ENCODE results near the gene HIGD2A. TPM values are rescaled to one million over a fixed set of nuclear protein-coding genes. Genes with fewer than 3 reads are reported as not detected.
A peak's percentile ranks its signal among the peaks of the same experiment; 100 is the strongest.

HIGD2A gene
- total RNA-seq, 3 donors from 2014 or later, result 186 to 257 (median 198) TPM

DNA sequence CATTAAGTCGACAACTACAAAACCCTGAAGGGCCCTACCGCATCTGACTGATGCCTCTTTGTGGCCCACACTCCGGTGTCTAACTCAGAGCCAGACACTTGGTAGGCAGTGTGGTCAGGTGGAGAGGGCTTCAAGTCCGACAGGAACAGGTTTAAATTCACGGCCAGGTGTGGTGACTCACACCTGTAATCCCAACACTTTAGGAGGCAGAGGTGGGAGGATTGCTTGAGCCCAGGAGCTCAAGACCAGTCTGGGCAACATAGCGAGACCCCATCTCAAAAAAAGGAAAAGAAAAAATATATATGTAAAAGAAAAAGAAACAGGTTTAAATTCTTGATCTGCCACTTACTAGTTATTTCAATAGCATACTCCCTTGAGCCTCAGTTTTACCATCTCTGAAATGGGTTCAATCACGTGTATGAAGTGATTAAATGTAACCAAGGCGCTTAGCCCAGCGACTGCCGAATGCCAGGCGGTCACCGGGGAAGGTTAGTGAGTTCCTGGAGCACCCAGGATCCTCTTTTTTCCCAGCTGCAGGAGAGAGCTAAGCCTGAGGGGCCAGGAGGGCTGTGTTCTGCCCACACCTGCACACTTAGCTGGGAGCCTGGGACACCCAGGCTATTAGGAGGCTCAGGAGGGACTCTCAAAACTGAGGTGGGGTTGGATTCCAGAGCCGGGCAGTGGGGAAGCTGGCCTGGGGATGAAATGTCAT lies 26.8 kb downstream of the HIGD2A start:
- ATAC-seq, result no peak
- Histone ChIP-seq H3K4me3 (peak overlapping the region; percentile 94), H3K36me3 (ENCODE audit: low read depth) (no peaks in the 10 kb centered on the region), H3K4me1 (ENCODE audit: low read depth) (peaks cover 40% of the 10 kb centered on the region), H3K9me3 (no peaks in the 10 kb centered on the region)
- TF ChIP-seq, protein P1, sequence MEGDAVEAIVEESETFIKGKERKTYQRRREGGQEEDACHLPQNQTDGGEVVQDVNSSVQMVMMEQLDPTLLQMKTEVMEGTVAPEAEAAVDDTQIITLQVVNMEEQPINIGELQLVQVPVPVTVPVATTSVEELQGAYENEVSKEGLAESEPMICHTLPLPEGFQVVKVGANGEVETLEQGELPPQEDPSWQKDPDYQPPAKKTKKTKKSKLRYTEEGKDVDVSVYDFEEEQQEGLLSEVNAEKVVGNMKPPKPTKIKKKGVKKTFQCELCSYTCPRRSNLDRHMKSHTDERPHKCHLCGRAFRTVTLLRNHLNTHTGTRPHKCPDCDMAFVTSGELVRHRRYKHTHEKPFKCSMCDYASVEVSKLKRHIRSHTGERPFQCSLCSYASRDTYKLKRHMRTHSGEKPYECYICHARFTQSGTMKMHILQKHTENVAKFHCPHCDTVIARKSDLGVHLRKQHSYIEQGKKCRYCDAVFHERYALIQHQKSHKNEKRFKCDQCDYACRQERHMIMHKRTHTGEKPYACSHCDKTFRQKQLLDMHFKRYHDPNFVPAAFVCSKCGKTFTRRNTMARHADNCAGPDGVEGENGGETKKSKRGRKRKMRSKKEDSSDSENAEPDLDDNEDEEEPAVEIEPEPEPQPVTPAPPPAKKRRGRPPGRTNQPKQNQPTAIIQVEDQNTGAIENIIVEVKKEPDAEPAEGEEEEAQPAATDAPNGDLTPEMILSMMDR (IDR thresholded peaks at IDR 0.05), result no peak
- intact Hi-C loops (cut with DNase I, micrococcal nuclease), result loop anchor here in 1 of 2 donors (10.0 kb wide), 1 partner anchor 129 kb away; the partner anchor contains the start of gene CDHR2
- no peak for DNase-seq

DNA sequence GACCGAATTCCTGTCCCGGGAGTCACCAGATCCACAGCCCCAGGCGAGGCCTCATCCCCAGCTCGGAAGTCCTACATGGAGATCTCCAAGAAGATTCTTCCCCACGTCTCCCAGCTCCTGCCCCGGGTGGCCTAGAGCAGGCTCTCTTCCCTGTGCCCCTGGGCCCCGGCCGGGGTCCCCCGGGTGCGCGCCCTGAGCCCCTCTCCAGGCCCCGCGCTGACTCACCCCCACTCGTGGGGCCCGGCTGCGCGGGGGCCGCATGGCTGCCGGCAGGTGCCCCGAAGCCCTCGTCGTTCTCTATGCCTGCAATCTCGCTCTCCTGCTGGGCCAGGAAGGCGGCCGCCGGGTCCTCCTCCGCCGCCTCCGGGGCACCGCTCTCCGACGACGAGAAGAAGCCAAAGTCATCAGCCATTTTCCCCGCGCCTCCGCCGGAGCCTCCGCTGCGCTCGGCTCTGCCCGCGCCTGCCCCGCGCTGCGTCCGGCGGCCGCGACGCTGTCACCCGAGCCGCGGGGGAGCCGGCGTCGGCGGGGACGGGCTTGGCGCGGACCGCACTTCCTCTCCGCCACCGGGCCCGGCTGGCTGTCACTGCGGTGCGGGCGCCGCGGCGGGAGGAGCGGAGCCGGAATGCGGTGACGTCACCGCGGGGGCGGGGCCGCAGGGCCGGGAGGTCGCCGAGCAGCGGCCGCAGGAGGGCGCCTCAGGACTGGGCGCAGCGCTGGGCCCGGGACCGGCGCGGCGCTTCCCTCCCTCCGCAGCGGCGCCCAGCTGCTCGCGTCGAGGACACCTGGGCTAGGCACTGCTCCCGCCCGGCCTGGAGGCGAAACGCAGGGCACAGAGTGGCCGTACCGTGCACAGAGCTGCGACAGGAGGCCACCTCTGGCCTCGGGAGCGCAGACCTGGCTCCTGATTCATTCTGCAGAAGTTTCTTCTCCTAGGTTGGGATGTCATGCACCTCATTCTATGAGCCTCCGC lies 27.7 kb downstream of the HIGD2A start, which contains the start of gene CLTB:
Gene CLTB, minus strand, starts transcription at position 588 of the 973 bp plus-strand sequence. Its CDS starts 176 bp downstream, at position 412.
- TF ChIP-seq, protein P1 (IDR thresholded peaks at IDR 0.05), result peak; percentile 73
- peak within 1 kb of the TSS; percentile 94 for H3K4me3 ChIP-seq
- intact Hi-C loops (cut with DNase I, micrococcal nuclease), result loop anchor here in 1 of 2 donors (10.0 kb wide), 1 partner anchor 129 kb away; the partner anchor contains the start of gene CDHR2
- H3K36me3 ChIP-seq (ENCODE audit: low read depth), result no peaks in the 10 kb centered on the region
- ATAC-seq, result peak; percentile 94
- H3K9me3 ChIP-seq, result no peaks in the 10 kb centered on the region
- peaks cover 37% of the 10 kb centered on the region for H3K4me1 ChIP-seq (ENCODE audit: low read depth)
- DNase-seq, result peak; percentile 94 to 97 (median 96)

DNA sequence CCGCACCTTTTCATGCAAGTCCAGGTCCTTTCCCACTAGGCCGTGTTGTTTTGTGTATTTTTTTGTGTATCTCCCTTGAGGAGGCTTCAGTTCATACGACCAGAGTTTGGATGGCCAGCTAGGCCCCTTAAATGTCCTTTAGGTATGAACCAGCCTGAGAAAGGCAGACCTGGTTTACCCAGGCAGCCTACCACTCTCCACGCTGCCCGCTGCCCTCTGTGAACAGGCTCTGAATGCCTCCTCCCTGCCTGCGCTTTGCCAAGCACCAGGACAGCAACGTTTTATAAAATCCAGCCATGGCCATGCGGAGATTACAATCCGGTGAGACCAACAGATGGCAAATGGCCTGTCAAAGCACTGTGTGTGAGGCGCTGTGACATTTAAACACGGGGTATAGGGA lies 28.4 kb downstream of the HIGD2A start:
- TF ChIP-seq, protein P1 (IDR thresholded peaks at IDR 0.05), result no peak
- Histone ChIP-seq H3K4me3 (no peak overlapping the region), H3K4me1 (ENCODE audit: low read depth) (peaks cover 32% of the 10 kb centered on the region), H3K9me3 (no peaks in the 10 kb centered on the region), H3K36me3 (ENCODE audit: low read depth) (no peaks in the 10 kb centered on the region)
- ATAC-seq, result no peak
- DNase-seq, result peak in 1 of 3 donors; percentile 39
- intact Hi-C loops (cut with DNase I, micrococcal nuclease), result loop anchor here in 1 of 2 donors (10.0 kb wide), 1 partner anchor 128 kb away; the partner anchor contains the start of gene CDHR2

- TF ChIP-seq, protein P1 (IDR thresholded peaks at IDR 0.05), result no peak
- no peak overlapping the region for H3K4me3 ChIP-seq
- intact Hi-C loops (cut with DNase I, micrococcal nuclease), result loop anchor here in 1 of 2 donors (10.0 kb wide), 1 partner anchor 127 kb away; the partner anchor contains the start of gene CDHR2
- H3K36me3 ChIP-seq (ENCODE audit: low read depth), result no peaks in the 10 kb centered on the region
- H3K4me1 ChIP-seq (ENCODE audit: low read depth), result peaks cover 31% of the 10 kb centered on the region
- ATAC-seq (peak; percentile 18), DNase-seq (no peak)
- no peaks in the 10 kb centered on the region for H3K9me3 ChIP-seq
Measured at GRCh38 chr5:176418251-176418650, 29.7 kb downstream of the HIGD2A start.

DNA sequence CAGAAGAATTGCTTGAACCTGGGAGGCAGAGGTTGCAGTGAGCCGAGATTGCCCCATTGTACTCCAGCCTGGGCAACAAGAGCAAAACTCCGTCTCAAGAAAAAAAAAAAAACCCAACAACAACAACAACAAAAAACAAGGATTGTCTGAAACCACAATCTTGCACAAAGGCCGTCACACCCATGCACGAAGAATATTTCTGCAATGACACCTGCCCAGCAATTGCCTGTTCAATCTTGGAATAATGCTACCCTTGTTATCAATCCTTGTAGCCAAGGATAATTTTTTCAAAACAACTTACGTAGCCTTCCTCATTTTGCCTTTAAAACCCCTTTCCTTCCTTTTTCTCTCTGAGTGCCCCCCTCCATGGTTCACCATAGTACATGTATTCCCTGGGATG lies 31.5 kb downstream of the HIGD2A start:
- Histone ChIP-seq H3K4me1 (ENCODE audit: low read depth) (peaks cover 13% of the 10 kb centered on the region), H3K36me3 (ENCODE audit: low read depth) (no peaks in the 10 kb centered on the region), H3K9me3 (no peaks in the 10 kb centered on the region), H3K4me3 (no peak overlapping the region)
- ATAC-seq (no peak), DNase-seq (no peak)
- TF ChIP-seq, protein P1 (IDR thresholded peaks at IDR 0.05), result no peak
- intact Hi-C loops (cut with DNase I, micrococcal nuclease), result no loop called here

Measured in mucosa of descending colon (tissue), 3 donors.